Medulla oblongata (tissue), 1 donor: ENCODE results near the gene SIKE1.
"Not testable (repeated sequence)": the region's sequence is repeated elsewhere in the genome, so short reads cannot be mapped to it uniquely, and the experiment has no call there.

Experiments
- DNase-seq: peaks from one replicate; pipeline ENCODE4 v3.0.0-alpha.2; 2015; ENCODE audit errors: extremely low spot score

SIKE1 gene

GRCh38 chr1:114755006-114755931 lies 25.2 kb downstream of the SIKE1 start:
- peak; percentile 4 for DNase-seq

- not testable (repeated sequence) for DNase-seq
These were observed 26.8 kb downstream of the SIKE1 start for GRCh38 chr1:114753702-114754101.

- no peak for DNase-seq
These were observed 27.3 kb downstream of the SIKE1 start for GRCh38 chr1:114753143-114753542.

DNA sequence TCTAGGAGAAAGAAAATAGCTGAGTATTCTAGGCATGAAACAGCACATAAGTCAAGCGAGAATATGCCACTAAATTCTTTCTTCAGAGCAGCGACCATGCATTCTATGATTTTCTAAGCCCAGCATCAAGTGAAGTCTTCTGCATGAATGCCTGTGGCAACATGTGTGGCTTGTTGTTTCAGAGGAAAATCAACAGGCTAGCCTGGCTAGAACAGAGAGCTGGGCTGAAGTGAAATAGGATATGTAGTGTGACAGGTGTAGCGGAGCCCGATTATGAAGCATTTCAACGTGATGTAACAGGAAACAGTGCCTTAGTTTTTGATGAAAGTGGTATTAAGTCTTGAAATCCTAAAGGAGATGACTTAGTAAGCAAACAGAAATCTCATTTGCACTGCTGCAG lies 29.7 kb downstream of the SIKE1 start:
- DNase-seq: no peak

DNA sequence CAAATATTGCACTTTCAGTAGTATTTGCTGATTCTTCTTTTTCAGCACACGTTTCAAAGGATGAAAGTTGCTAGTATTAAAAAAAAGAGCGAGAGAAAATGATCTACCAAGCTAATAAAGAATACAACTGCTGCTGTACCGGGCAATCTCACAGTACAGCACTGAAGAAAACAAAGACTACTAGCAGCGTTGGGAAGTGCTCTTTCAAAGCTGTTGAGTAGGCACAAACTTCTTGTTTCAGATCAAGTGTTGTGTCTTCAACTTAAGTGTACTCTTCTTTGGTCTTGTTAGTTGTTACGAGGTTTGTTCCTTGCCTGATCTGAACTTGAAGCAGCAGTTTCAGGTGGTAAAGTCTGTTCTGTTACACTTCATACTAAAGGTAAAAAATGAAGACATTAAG lies 30.6 kb downstream of the SIKE1 start:
- DNase-seq: no peak

DNA sequence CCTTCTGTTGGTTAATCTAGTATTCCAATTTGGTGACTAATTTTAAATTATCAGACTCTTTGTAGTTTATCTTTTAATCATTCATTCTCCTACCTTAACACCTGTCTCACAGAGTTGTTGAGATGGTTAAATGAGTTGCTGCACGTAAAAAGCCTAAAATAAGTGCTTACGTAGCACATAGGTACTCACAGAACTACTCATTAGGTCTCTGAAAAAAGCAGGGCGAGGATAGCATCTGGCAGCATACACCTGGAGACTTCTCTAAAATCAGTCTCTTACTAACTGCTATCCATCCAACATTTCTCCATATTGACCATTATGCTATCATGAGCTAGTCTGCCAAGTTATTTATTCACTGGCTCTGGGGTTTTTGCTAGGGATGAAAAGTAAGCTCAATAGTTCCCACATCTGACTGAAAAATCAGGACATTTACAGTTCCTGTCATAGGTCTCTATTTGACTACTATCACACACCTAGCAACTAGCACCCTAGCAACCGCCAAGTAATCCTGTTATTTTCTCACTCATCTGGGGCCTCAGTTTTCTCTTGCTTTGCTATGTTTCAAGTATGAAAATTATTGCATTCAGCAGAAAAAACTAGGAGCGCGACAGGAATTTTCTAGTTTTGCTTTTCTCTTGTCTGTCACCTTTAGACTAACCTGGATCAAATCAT lies 33.9 kb downstream of the SIKE1 start:
- no peak for DNase-seq

- DNase-seq: no peak
These were observed 35.2 kb downstream of the SIKE1 start for GRCh38 chr1:114745291-114745690.

GRCh38 chr1:114741963-114742746 lies 38.3 kb downstream of the SIKE1 start:
- no peak for DNase-seq

GRCh38 chr1:114740331-114740730 lies 40.2 kb downstream of the SIKE1 start:
- no peak for DNase-seq

DNA sequence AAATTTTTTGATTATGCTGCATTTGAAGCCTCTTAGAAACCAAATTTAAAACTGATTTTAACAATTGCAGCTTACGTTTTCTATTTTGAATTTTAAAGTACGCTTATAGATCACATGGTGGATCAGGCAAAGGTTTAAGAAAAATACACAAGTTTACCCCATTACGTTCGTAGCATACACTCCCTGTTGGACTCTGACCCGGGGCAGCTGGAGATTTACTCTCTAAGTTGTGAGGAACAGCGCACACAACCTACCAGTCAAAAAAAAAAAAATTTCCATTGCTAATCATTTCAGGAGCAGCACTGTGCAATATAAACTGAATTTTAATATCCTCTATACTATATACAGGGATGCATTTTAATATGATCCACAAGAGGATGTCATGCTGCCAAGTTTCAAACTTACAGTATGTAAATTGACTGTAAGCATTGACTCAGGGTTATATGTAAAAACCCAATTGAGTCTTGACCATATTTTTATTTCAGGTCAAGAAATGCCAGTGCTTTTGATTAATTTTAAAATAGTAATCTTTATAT lies 43.1 kb downstream of the SIKE1 start:
- DNase-seq: no peak

DNA sequence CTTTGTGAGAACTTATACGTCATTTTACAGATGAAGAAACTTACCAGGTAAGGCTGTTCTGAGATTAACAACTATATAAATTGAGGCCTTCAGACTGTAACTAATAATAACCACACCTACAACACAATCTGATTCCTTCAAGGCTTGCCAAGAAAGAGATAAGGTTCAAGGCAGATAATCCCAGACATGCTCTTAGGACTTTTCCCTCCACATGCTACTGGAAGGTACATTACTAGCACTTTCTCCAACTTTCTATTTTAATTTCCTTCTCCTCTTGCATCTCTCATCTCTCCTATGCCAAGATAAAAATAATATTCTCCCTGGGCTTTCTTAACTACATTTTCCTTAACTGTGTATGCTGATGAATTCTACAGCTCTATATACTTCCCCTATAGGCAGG lies 45.0 kb downstream of the SIKE1 start:
- no peak for DNase-seq

GRCh38 chr1:114729782-114730181 lies 50.7 kb downstream of the SIKE1 start:
- peak; percentile 23 for DNase-seq

DNA sequence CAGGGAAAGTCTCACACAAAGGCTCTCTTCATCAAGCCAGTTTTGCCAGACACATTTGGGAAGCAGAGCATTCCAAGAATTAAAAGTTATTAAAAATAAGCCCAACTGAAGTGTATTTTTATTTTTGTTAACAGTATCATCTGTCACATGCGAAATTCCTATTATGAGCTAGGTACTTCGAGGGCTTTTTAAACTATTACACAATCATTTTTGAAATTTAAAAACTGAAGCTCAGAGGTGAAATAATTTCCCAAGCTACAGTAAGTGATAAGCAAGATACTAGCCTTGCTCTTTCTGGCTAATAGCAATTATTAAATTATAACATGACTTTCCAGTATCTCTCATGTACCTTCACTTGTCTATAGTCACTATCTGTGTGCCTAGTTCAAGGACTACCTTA lies 51.9 kb downstream of the SIKE1 start:
- DNase-seq: no peak

- DNase-seq: no peak
These were observed 55.3 kb downstream of the SIKE1 start for GRCh38 chr1:114725230-114725629.

- DNase-seq: peak; percentile 16
These were observed 56.6 kb downstream of the SIKE1 start for GRCh38 chr1:114723915-114724314.

DNA sequence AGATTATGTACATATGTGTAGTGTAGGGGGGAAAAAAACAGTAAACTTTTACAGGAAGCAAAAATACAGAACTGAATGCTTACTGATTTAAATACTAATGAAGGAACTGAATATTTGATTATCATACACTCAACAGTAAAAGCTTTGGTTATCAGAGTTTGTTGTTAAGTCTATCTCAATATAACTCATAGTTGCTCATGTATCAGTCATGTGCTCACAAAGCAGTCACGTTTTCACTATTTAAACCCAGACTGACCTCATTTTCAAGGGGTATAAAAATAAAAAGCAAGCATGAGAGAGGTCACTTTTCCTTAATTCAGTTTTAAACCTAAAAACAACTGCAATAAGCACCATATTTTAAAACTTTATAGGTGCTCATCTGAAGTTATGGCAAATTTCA lies 57.0 kb downstream of the SIKE1 start:
- DNase-seq: no peak

- DNase-seq: no peak
These were observed 60.0 kb downstream of the SIKE1 start for GRCh38 chr1:114720492-114720891.
